ENCODE measurements around the gene MOSPD3. TPM values are rescaled to one million over a fixed set of nuclear protein-coding genes. Genes with fewer than 3 reads are reported as not detected.

Gene MOSPD3
- total RNA-seq, 2 experiments from 2014 or later = 10.4 to 12.0 TPM

- no peak for DNase-seq (ENCODE audit: low spot score)
- Histone ChIP-seq H3K4me1 (ENCODE audit: insufficient read depth, low read length, poor library complexity, severe bottlenecking) (peaks cover 13% of the 10 kb centered on the region), H3K4me2 (ENCODE audit: low read length) (peak overlapping the region; percentile 79), H3K9me2 (ENCODE audit: insufficient read depth, low read length) (no peaks in the 10 kb centered on the region), H2AFZ (ENCODE audit: low read length) (peak overlapping the region; percentile 94), H3K27ac (ENCODE audit: low read depth, low read length, poor library complexity, severe bottlenecking) (peak overlapping the region; percentile 39), H3K79me2 (ENCODE audit: insufficient read depth, low read depth, low read length) (no peaks in the 10 kb centered on the region), H4K20me1 (ENCODE audit: insufficient read depth, low read length) (no peaks in the 10 kb centered on the region), H3K9me3 (ENCODE audit: low read length) (no peaks in the 10 kb centered on the region), H3K4me3 (ENCODE audit: low read depth, low read length, poor library complexity, severe bottlenecking) (peak overlapping the region; percentile 76), H3K36me3 (ENCODE audit: insufficient read depth, low read length) (no peaks in the 10 kb centered on the region)
- POLR2A ChIA-PET = interaction anchor here (0.6 to 2.0 kb wide), 4 partner anchors 19 to 74 kb away, joined by 3 to 5 read pairs (median 4); partner anchors contain the start of genes FBXO24 and LRCH4
- no peak for TF ChIP-seq EZH2phosphoT487 (IDR thresholded peaks at IDR 0.05; ENCODE audit: borderline replicate concordance, low read depth, low read length)
- TF ChIP-seq CTCF (conservative IDR thresholded peaks at IDR 0.05; ENCODE audit: low read length) = no peak
- CTCF ChIA-PET (ENCODE audit: unreplicated experiment) = no interaction called here
- BruUV-seq (replicated peaks) = no TSS peak
- intact Hi-C loops (cut with micrococcal nuclease; ENCODE audit: unreplicated experiment) = loop anchor here (1.0 kb wide), 2 partner anchors 69 to 86 kb away; no protein-coding TSS in a partner anchor
Observed at GRCh38 chr7:100604976-100605911, 7.1 kb upstream of the MOSPD3 start.

GRCh38 chr7:100606313-100606712, 6.0 kb upstream of the MOSPD3 start:
- H4K20me1 ChIP-seq (ENCODE audit: insufficient read depth, low read length) = no peaks in the 10 kb centered on the region
- H3K9me3 ChIP-seq (ENCODE audit: low read length) = no peaks in the 10 kb centered on the region
- TF ChIP-seq CTCF (conservative IDR thresholded peaks at IDR 0.05; ENCODE audit: low read length) (no peak), EZH2phosphoT487 (IDR thresholded peaks at IDR 0.05; ENCODE audit: borderline replicate concordance, low read depth, low read length) (no peak)
- no peaks in the 10 kb centered on the region for H3K9me2 ChIP-seq (ENCODE audit: insufficient read depth, low read length)
- ChIA-PET POLR2A (interaction anchor here (0.7 to 2.0 kb wide), 3 partner anchors 20 to 73 kb away, joined by 3 to 5 read pairs (median 3); partner anchors contain the start of genes FBXO24 and LRCH4), CTCF (ENCODE audit: unreplicated experiment) (no interaction called here)
- no TSS peak for BruUV-seq (replicated peaks)
- intact Hi-C loops (cut with micrococcal nuclease; ENCODE audit: unreplicated experiment) = no loop called here
- no peaks in the 10 kb centered on the region for H3K36me3 ChIP-seq (ENCODE audit: insufficient read depth, low read length)
- no peak for DNase-seq (ENCODE audit: low spot score)
- no peak overlapping the region for H2AFZ ChIP-seq (ENCODE audit: low read length)
- no peak overlapping the region for H3K27ac ChIP-seq (ENCODE audit: low read depth, low read length, poor library complexity, severe bottlenecking)
- H3K4me3 ChIP-seq (ENCODE audit: low read depth, low read length, poor library complexity, severe bottlenecking) = no peak overlapping the region
- H3K4me2 ChIP-seq (ENCODE audit: low read length) = no peak overlapping the region
- H3K79me2 ChIP-seq (ENCODE audit: insufficient read depth, low read depth, low read length) = no peaks in the 10 kb centered on the region
- peaks cover 13% of the 10 kb centered on the region for H3K4me1 ChIP-seq (ENCODE audit: insufficient read depth, low read length, poor library complexity, severe bottlenecking)

GRCh38 chr7:100607111-100607510, 5.2 kb upstream of the MOSPD3 start:
- no peaks in the 10 kb centered on the region for H3K36me3 ChIP-seq (ENCODE audit: insufficient read depth, low read length)
- ChIA-PET POLR2A (no interaction called here), CTCF (ENCODE audit: unreplicated experiment) (interaction anchor here (0.8 kb wide), 1 partner anchor 27 kb away, joined by 3 read pairs; no protein-coding TSS in a partner anchor)
- H3K4me3 ChIP-seq (ENCODE audit: low read depth, low read length, poor library complexity, severe bottlenecking) = no peak overlapping the region
- H3K79me2 ChIP-seq (ENCODE audit: insufficient read depth, low read depth, low read length) = no peaks in the 10 kb centered on the region
- intact Hi-C loops (cut with micrococcal nuclease; ENCODE audit: unreplicated experiment) = no loop called here
- peaks cover 13% of the 10 kb centered on the region for H3K4me1 ChIP-seq (ENCODE audit: insufficient read depth, low read length, poor library complexity, severe bottlenecking)
- H3K9me3 ChIP-seq (ENCODE audit: low read length) = no peaks in the 10 kb centered on the region
- no peaks in the 10 kb centered on the region for H3K9me2 ChIP-seq (ENCODE audit: insufficient read depth, low read length)
- DNase-seq (ENCODE audit: low spot score) = no peak
- no peak overlapping the region for H2AFZ ChIP-seq (ENCODE audit: low read length)
- TF ChIP-seq CTCF (conservative IDR thresholded peaks at IDR 0.05; ENCODE audit: low read length) (no peak), EZH2phosphoT487 (IDR thresholded peaks at IDR 0.05; ENCODE audit: borderline replicate concordance, low read depth, low read length) (no peak)
- no TSS peak for BruUV-seq (replicated peaks)
- no peaks in the 10 kb centered on the region for H4K20me1 ChIP-seq (ENCODE audit: insufficient read depth, low read length)
- H3K4me2 ChIP-seq (ENCODE audit: low read length) = no peak overlapping the region
- no peak overlapping the region for H3K27ac ChIP-seq (ENCODE audit: low read depth, low read length, poor library complexity, severe bottlenecking)

Data from OCI-LY7 (cell line).